Spleen (tissue), 7 donors: Measurements from ENCODE around the gene CCDC126.

Experiments used
- CTCF ChIP-seq, 11 experiments: fragments of 200-600 bp in 7 of 11; fragments of 450-650 bp in 4 of 11; sonication (generic) in 4 of 11; IDR thresholded peaks in 8 of 11; conservative IDR thresholded peaks in 3 of 11; 1 replicate in 7 of 11; 2 replicates in 4 of 11; pipeline versions ENCODE4 v1.4.0 to v1.8.0; 2016 to 2021; ENCODE audit warnings: antibody characterized with exemption in 11 of 11, inconsistent platforms in 4 of 11, mild to moderate bottlenecking in 1 of 11
- POLR2A ChIP-seq, 3 donors: fragments of 450-650 bp; IDR thresholded peaks; one replicate each; pipeline ENCODE4 v1.5.1; 2017; ENCODE audit warnings: antibody characterized with exemption in 3 of 3, mild to moderate bottlenecking in 1 of 3
- donor health status: DM: no; HTN: no; CAD: no; lungs with moderate emphysema.
- donor health status: DM: no; HTN: no; CAD: no.
- donor health status: DM: no; HTN: no; CAD: no.

GRCh38 chr7:23691320-23691719 is 94.1 kb downstream of the CCDC126 start:
- TF ChIP-seq POLR2A (IDR thresholded peaks at IDR 0.05) = no peak
- TF ChIP-seq CTCF (IDR thresholded peaks at IDR 0.05 in 8 of 11, conservative IDR thresholded peaks at IDR 0.05 in 3 of 11) = no peak
